IPS DF 6.9 (cell line): ENCODE results near the gene FHDC1.

Source experiments
- DNase-seq: peaks from one replicate; pipeline ENCODE4 v3.0.0-alpha.2; 2013; ENCODE audit warnings: low read depth, low spot score
- H3K27ac ChIP-seq: one replicate; pipeline ENCODE4 v1.5.1; 2013; ENCODE audit warnings: low read length, control low read depth
- H3K27me3 ChIP-seq: 2 replicates; pipeline ENCODE4 v1.6.1; 2013; ENCODE audit warnings: mild to moderate bottlenecking, low read length; ENCODE audit not compliant: control insufficient read depth, insufficient read depth
- H3K36me3 ChIP-seq: 2 replicates; pipeline ENCODE4 v1.6.1; 2013; ENCODE audit warnings: low read length; ENCODE audit not compliant: control insufficient read depth, insufficient read depth
- H3K4me1 ChIP-seq: 2 replicates; pipeline ENCODE4 v1.6.1; 2013; ENCODE audit warnings: low read length; ENCODE audit not compliant: control insufficient read depth, insufficient read depth
- H3K4me3 ChIP-seq: 2 replicates; pipeline ENCODE4 v1.5.1; 2013; ENCODE audit warnings: mild to moderate bottlenecking, low read length
- H3K9me3 ChIP-seq: 2 replicates; pipeline ENCODE4 v1.6.1; 2013; ENCODE audit warnings: low read length, inconsistent platforms; ENCODE audit not compliant: control insufficient read depth, insufficient read depth
- WGBS: extraction: QIAGEN DNeasy Blood & Tissue Kit; methylation state at CpG from one replicate; pipeline ENCODE4 v1.1.7; 2013; ENCODE audit warnings: mixed read lengths, missing lambda C conversion rate; ENCODE audit not compliant: insufficient read length, insufficient coverage; 5-methylcytosine and 5-hydroxymethylcytosine counted together

FHDC1 gene

GRCh38 chr4:152968806-152969394 lies 32.8 kb downstream of the FHDC1 start:
- H3K27me3 ChIP-seq: no peaks in the 10 kb centered on the region
- peaks cover 33% of the 10 kb centered on the region for H3K36me3 ChIP-seq
- DNase-seq: no peak
- H3K4me3 ChIP-seq: no peak overlapping the region
- WGBS: no CpG with 5 or more reads among the region's 9 CpGs
- H3K27ac ChIP-seq: no peak overlapping the region
- no peaks in the 10 kb centered on the region for H3K9me3 ChIP-seq
- H3K4me1 ChIP-seq: no peaks in the 10 kb centered on the region

GRCh38 chr4:152970102-152970820 lies 34.1 kb downstream of the FHDC1 start:
- Histone ChIP-seq H3K36me3 (peaks cover 43% of the 10 kb centered on the region), H3K27ac (no peak overlapping the region), H3K4me1 (no peaks in the 10 kb centered on the region), H3K9me3 (no peaks in the 10 kb centered on the region), H3K4me3 (no peak overlapping the region), H3K27me3 (no peaks in the 10 kb centered on the region)
- DNase-seq: no peak
- WGBS: no CpG with 5 or more reads among the region's 3 CpGs

GRCh38 chr4:152971053-152971452 lies 34.9 kb downstream of the FHDC1 start:
- no CpG with 5 or more reads among the region's 3 CpGs for WGBS
- no peaks in the 10 kb centered on the region for H3K9me3 ChIP-seq
- no peaks in the 10 kb centered on the region for H3K4me1 ChIP-seq
- no peak overlapping the region for H3K4me3 ChIP-seq
- H3K27ac ChIP-seq: no peak overlapping the region
- DNase-seq: no peak
- no peaks in the 10 kb centered on the region for H3K27me3 ChIP-seq
- peaks cover 46% of the 10 kb centered on the region for H3K36me3 ChIP-seq

DNA sequence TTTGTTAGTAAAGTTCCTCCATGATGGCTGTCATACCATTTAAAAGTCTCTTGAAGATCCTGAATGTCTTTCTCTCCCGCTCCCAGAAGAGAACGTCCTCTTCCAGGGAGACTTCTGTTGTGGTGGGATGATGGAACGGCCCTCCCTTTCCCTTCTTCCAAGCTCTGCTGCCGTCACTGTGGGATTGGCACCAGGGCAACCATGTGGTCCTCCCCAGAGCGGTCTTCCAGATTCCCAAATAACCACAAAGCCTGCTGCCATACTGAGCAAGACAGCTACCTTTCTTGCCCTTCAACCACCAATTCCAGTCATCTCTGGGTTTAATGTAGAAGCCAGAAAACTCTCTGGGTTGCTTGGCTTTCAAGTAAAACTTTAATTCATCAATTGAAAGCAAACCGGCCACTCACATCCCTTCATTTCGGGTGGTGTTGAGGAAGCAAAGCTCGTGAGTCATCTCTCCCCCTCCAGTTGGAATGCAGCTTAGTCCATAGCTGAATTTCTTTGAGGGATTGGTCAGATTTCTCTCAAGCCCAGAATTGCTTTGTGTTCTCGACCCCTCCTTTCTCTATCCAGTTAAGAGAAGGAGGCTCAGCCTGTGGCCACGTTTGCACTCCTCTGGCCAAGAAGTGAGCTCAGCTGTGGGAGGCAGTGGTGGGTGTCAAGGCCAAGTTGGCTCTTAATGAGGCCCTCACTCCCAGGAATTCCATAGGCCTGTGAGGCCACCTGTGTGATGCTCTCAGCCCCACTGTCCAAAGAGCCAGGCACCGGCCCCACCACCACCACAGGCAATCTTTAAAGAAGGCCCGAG lies 36.9 kb downstream of the FHDC1 start:
- H3K27me3 ChIP-seq: no peaks in the 10 kb centered on the region
- WGBS: no CpG with 5 or more reads among the region's 12 CpGs
- DNase-seq: no peak
- H3K27ac ChIP-seq: no peak overlapping the region
- H3K9me3 ChIP-seq: no peaks in the 10 kb centered on the region
- H3K36me3 ChIP-seq: peaks cover 49% of the 10 kb centered on the region
- no peaks in the 10 kb centered on the region for H3K4me1 ChIP-seq
- no peak overlapping the region for H3K4me3 ChIP-seq

GRCh38 chr4:152973629-152974467 lies 37.7 kb downstream of the FHDC1 start:
- H3K4me1 ChIP-seq: no peaks in the 10 kb centered on the region
- H3K9me3 ChIP-seq: no peaks in the 10 kb centered on the region
- DNase-seq: no peak
- no peak overlapping the region for H3K4me3 ChIP-seq
- no CpG with 5 or more reads among the region's 9 CpGs for WGBS
- H3K27me3 ChIP-seq: no peaks in the 10 kb centered on the region
- H3K27ac ChIP-seq: no peak overlapping the region
- H3K36me3 ChIP-seq: peaks cover 46% of the 10 kb centered on the region

DNA sequence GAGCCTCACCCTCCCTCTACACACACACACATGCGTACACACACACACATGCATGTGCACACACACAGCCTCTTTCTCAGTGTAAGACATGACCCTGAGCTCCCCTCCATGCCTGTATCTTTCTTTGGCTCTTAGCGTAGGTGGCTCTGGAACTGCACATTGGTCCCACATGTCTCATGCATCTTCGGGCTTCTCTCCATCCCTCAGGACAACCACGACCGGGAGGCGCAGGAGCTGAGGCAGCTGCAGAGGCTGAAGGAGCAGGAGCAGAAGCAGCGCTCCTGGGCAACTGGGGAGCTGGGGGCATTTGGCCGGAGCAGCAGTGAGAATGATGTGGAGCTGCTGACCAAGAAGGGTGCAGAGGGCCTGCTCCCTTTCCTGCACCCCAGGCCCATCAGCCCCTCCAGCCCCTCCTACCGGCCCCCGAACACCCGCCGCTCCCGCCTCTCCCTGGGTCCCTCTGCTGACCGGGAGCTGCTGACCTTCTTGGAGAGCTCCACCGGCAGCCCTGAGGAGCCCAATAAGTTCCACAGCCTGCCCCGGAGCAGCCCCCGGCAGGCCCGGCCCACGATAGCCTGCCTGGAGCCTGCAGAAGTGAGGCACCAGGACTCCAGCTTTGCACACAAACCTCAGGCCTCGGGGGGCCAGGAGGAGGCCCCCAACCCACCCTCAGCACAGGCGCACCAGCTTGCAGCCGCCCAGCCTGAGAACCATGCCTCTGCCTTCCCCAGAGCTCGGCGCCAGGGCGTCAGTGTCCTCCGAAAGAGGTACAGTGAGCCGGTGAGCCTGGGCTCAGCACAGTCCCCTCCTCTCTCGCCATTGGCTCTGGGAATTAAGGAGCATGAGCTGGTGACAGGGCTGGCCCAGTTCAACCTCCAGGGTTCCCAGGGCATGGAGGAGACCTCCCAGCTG lies 38.6 kb downstream of the FHDC1 start:
- Histone ChIP-seq H3K4me3 (no peak overlapping the region), H3K9me3 (no peaks in the 10 kb centered on the region), H3K36me3 (peaks cover 43% of the 10 kb centered on the region)

GRCh38 chr4:152975380-152976211 lies 39.5 kb downstream of the FHDC1 start:
- no peaks in the 10 kb centered on the region for H3K27me3 ChIP-seq
- no peak overlapping the region for H3K27ac ChIP-seq
- no peaks in the 10 kb centered on the region for H3K4me1 ChIP-seq
- no peak for DNase-seq
- H3K4me3 ChIP-seq: no peak overlapping the region
- WGBS: no CpG with 5 or more reads among the region's 38 CpGs
- H3K9me3 ChIP-seq: no peaks in the 10 kb centered on the region
- peaks cover 40% of the 10 kb centered on the region for H3K36me3 ChIP-seq

More for the DNA sequence above, 38.6 kb downstream of the FHDC1 start:
- WGBS: no CpG with 5 or more reads among the region's 28 CpGs
- no peaks in the 10 kb centered on the region for H3K27me3 ChIP-seq
- DNase-seq: no peak
- no peaks in the 10 kb centered on the region for H3K4me1 ChIP-seq
- no peak overlapping the region for H3K27ac ChIP-seq

DNA sequence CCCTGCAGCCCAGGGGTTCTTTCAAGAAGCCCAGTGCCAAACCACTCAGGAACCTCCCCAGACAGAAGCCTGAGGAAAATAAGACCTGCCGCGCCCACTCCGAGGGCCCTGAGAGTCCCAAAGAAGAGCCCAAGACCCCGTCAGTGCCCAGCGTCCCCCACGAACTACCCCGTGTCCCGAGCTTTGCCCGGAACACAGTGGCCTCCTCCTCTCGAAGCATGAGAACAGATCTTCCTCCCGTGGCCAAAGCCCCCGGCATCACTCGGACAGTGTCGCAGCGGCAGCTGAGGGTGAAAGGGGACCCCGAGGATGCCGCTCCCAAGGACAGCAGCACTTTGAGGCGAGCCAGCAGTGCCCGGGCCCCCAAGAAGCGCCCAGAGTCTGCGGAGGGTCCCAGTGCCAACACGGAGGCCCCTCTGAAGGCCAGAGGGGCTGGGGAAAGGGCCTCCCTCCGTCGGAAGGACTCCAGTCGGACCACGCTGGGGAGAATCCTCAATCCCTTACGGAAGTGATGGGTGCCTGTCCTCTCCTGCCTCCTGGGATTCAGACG lies 40.2 kb downstream of the FHDC1 start:
- H3K4me1 ChIP-seq: no peaks in the 10 kb centered on the region
- peaks cover 37% of the 10 kb centered on the region for H3K36me3 ChIP-seq
- H3K4me3 ChIP-seq: no peak overlapping the region

More for the DNA sequence above, 40.2 kb downstream of the FHDC1 start:
- no peaks in the 10 kb centered on the region for H3K9me3 ChIP-seq
- H3K27me3 ChIP-seq: no peaks in the 10 kb centered on the region
- no peak for DNase-seq
- no CpG with 5 or more reads among the region's 28 CpGs for WGBS
- no peak overlapping the region for H3K27ac ChIP-seq
